HFFc6 (cell line): ENCODE results near the gene NBDY. TPM values are rescaled to one million over a fixed set of nuclear protein-coding genes. Genes with fewer than 3 reads are reported as not detected.
A peak's percentile ranks its signal among the peaks of the same experiment; 100 is the strongest.

Experiments used
- DNase-seq: peaks from one replicate; pipeline ENCODE4 v3.0.0-alpha.2; 2018
- H3K27ac Mint-ChIP-seq: 2 replicates; pipeline ENCODE4 v1.8.0; 2020; ENCODE audit warnings: mild to moderate bottlenecking, mixed read lengths
- H3K27me3 Mint-ChIP-seq: 2 replicates; pipeline ENCODE4 v1.8.0; 2021; ENCODE audit warnings: mild to moderate bottlenecking, moderate library complexity, mixed read lengths; ENCODE audit not compliant: insufficient read depth
- H3K36me3 Mint-ChIP-seq: 2 replicates; pipeline ENCODE4 v1.8.0; 2021; ENCODE audit warnings: low read depth, mixed read lengths
- H3K4me1 Mint-ChIP-seq: 2 replicates; pipeline ENCODE4 v1.8.0; 2020; ENCODE audit warnings: low read depth, mixed read lengths
- H3K4me3 Mint-ChIP-seq: 2 replicates; pipeline ENCODE4 v1.8.0; 2020; ENCODE audit warnings: mild to moderate bottlenecking, moderate library complexity, mixed read lengths
- H3K9me3 Mint-ChIP-seq: 2 replicates; pipeline ENCODE4 v1.8.0; 2020; ENCODE audit warnings: mild to moderate bottlenecking, mixed read lengths
- total RNA-seq, 6 experiments: library from RNA; stranded (reverse); fragmentation: NEBNext Ultra II Directional; extraction: Animal tissue kit (Norgen Biotek cat#: 25700); gene quantifications; 2 replicates in 1 of 6; 3 replicates in 5 of 6; pipeline ENCODE4 v1.2.3, GENCODE V29; 2021
- TF ChIP-seq, protein P1 (sequence below): fragments of 200-600 bp; sonication (generic); IDR thresholded peaks from 2 replicates; pipeline ENCODE4 v1.5.0; 2021; ENCODE audit warnings: antibody characterized with exemption, mild to moderate bottlenecking

The NBDY gene
- total RNA-seq, 6 experiments from 2014 or later = 61.2 to 78.7 (median 68.3) TPM

DNA sequence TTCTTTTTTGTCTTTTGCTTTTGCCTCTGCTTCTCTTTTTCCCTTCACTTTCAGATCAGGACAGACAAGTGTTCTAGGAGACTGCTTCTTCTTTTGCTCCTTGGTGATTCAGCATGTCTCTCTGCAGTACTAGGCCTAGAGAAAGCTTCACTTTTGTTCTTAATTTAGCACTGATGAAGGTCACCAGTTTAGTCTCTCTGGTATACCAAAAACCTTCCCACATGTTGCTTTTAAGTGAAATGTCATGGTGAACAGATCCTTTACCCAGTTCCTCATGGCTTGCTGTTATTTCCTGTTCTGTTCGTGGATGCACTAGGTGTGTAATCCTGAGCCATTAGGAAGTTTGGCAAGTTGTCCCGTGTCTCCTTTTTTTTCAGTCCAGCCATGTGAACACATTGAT is 53.3 kb downstream of the NBDY start:
- TF ChIP-seq, protein P1, sequence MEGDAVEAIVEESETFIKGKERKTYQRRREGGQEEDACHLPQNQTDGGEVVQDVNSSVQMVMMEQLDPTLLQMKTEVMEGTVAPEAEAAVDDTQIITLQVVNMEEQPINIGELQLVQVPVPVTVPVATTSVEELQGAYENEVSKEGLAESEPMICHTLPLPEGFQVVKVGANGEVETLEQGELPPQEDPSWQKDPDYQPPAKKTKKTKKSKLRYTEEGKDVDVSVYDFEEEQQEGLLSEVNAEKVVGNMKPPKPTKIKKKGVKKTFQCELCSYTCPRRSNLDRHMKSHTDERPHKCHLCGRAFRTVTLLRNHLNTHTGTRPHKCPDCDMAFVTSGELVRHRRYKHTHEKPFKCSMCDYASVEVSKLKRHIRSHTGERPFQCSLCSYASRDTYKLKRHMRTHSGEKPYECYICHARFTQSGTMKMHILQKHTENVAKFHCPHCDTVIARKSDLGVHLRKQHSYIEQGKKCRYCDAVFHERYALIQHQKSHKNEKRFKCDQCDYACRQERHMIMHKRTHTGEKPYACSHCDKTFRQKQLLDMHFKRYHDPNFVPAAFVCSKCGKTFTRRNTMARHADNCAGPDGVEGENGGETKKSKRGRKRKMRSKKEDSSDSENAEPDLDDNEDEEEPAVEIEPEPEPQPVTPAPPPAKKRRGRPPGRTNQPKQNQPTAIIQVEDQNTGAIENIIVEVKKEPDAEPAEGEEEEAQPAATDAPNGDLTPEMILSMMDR = no peak
- Mint-ChIP-seq H3K36me3 (no peaks in the 10 kb centered on the region), H3K4me3 (no peak overlapping the region)

DNA sequence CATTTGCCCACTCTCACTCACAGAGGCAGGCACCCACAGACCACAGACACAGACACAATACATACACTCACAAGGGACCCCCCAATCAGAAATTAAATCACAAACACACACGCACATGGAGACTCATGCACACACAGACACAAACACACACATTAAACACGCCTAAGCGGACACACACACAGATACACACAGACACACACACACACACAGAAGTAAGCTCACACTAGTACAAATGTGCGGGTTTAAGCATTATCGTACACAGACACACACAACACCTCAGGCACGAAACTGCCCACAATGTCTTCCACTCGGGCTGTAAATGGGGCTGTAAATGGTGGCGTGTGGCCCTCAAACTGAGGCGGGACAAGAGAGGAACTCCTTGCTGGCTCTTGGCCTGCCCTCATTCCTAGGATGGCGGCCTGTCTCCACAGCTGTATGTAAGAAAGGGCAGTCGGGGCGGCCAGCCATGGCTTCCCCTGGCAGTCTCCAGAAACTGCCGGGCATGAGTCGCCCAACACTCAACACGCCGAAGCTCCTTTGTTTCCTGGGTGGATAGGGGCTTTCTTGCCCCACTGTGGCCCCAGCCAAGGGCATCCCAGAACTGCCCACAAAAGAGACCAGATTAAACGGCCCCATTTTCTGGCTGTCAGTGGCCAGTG is 53.9 kb downstream of the NBDY start:
- no peak overlapping the region for H3K4me3 Mint-ChIP-seq
- no peaks in the 10 kb centered on the region for H3K36me3 Mint-ChIP-seq
- H3K9me3 Mint-ChIP-seq = no peaks in the 10 kb centered on the region
- H3K27ac Mint-ChIP-seq = no peak overlapping the region; the same call in 1 of the 2 replicates
- peaks cover 6% of the 10 kb centered on the region; the same call in 1 of the 2 replicates for H3K4me1 Mint-ChIP-seq
- H3K27me3 Mint-ChIP-seq = no peaks in the 10 kb centered on the region; the same call in 1 of the 2 replicates
- TF ChIP-seq, protein P1 = no peak
- no peak for DNase-seq

More for the DNA sequence above, 53.3 kb downstream of the NBDY start:
- no peaks in the 10 kb centered on the region for H3K9me3 Mint-ChIP-seq
- peak overlapping the region; percentile 17; the same call in 1 of the 2 replicates for H3K27ac Mint-ChIP-seq
- H3K4me1 Mint-ChIP-seq = peaks cover 6% of the 10 kb centered on the region; the same call in 1 of the 2 replicates
- H3K27me3 Mint-ChIP-seq = no peaks in the 10 kb centered on the region; the same call in 1 of the 2 replicates
- DNase-seq = no peak

DNA sequence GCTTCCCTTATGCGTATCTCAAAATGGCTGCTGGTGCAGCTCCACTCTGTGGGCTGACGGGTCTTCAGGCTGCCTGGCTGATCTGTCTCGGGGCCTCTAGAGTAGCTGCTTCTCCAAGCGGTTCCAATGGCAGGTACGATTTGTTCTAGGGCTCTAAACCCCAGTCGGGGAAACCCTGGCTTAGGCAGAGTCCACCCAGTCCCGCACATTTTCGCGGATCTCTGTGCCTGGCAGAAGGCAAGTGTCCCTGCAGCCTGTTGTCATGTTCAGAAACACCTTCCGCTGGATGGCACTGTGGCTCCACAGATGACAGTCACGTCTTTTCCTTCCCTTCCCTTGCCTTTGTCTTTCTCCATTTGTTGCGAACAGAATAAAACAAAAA is 54.4 kb downstream of the NBDY start:
- no peak for DNase-seq
- Mint-ChIP-seq H3K4me1 (peaks cover 6% of the 10 kb centered on the region; the same call in 1 of the 2 replicates), H3K9me3 (no peaks in the 10 kb centered on the region), H3K27ac (no peak overlapping the region), H3K27me3 (no peaks in the 10 kb centered on the region; the same call in 1 of the 2 replicates), H3K36me3 (no peaks in the 10 kb centered on the region), H3K4me3 (no peak overlapping the region)
- TF ChIP-seq, protein P1 = no peak

DNA sequence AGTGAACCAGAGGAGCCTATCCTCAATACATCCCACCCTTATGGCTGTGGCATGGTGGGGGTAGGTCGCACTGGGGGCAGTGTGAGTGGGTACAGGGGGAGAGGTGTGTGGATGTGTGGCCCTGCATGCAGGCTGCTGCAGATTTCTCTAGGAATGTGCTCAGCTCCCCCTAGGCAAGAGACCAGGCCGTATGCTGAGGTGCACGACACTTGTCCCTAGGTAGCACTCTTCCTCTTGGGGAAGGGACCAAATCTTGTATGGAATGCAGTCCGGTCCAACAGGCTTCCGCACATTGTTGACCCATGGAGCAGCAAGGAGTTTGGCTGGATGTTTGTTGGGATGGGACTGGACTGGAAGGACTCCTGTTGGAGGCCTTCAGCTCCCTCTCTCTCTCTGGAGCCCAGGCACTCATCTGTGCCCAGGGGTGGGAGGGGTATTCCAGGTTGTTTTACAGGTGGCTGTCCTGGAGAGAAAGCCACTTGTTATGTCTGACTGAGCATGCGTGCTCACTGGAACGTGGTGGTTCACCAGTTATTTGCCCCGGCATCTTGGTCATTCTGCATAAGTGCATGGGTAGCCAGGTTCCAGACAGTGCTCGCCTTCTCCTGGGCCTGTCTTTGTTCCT is 55.1 kb downstream of the NBDY start:
- no peaks in the 10 kb centered on the region; the same call in 1 of the 2 replicates for H3K27me3 Mint-ChIP-seq
- DNase-seq = no peak
- no peaks in the 10 kb centered on the region for H3K36me3 Mint-ChIP-seq
- no peak overlapping the region for H3K4me3 Mint-ChIP-seq
- TF ChIP-seq, protein P1 = no peak
- peaks cover 6% of the 10 kb centered on the region; the same call in 1 of the 2 replicates for H3K4me1 Mint-ChIP-seq
- H3K9me3 Mint-ChIP-seq = no peaks in the 10 kb centered on the region
- H3K27ac Mint-ChIP-seq = no peak overlapping the region

DNA sequence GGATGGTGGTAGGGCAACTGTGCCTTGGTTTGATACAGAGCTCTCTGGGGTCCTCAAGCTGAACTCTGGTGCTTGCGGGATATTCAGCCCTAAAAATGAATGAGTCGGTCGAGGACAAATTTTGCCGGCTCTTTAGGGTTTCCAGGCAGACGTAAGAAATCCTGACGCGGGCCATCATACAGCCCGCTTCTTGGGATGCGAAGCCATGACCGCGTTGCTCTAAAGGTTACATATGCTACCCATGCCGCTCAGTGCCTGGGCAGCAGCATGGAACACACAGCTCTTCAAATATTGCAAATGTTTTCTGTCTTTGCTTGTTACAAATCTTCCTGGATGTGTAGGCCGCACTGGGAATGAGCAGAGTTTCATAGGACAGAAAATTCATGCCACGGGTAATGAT is 55.6 kb downstream of the NBDY start:
- TF ChIP-seq, protein P1 = no peak
- H3K27ac Mint-ChIP-seq = no peak overlapping the region

More for the DNA sequence above, 55.6 kb downstream of the NBDY start:
- DNase-seq = no peak
- H3K27me3 Mint-ChIP-seq = no peaks in the 10 kb centered on the region; the same call in 1 of the 2 replicates
- H3K4me3 Mint-ChIP-seq = no peak overlapping the region
- peaks cover 6% of the 10 kb centered on the region; the same call in 1 of the 2 replicates for H3K4me1 Mint-ChIP-seq
- no peaks in the 10 kb centered on the region for H3K36me3 Mint-ChIP-seq
- H3K9me3 Mint-ChIP-seq = no peaks in the 10 kb centered on the region
